ENCODE data around the gene BANP.

DNA sequence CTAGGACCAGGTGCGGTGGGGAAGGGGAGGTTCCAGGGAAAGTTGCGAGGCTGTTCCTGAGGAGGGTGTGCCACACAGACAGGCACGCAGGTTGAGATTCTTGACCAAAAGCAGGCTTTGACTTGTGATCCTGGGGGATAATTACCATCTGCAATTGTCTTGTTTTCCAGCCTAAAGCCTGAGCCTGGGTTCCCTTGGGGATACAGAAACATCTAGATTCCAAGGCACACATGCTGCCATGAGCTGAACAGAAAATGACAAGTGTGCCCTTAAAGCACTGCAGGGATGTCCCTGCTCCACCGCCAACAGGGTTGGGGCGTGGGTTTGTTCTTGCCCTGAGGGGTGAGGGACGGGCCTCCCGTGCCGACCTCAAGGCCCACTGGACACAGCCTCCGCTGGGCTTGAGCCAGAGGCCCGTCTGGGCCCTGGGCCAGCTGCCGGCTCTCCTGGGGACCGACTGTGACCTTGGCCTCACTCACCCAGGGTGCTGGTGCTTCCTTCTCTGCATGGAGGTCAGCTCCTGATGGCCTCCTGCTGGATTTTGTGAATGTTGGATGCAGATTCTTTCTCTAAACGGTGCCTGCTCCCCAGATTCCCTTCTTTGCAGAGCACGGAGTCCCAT, 28.9 kb upstream of the BANP start:
- TF ChIP-seq CTCF (conservative IDR thresholded peaks at IDR 0.05 in 1 of 2, IDR thresholded peaks at IDR 0.05 in 1 of 2; ENCODE audit: low read depth in 1 of 2, low read length in 2 of 2) (no peak), EZH2 (IDR thresholded peaks at IDR 0.05; ENCODE audit: low read length, missing control alignments) (no peak)

Data from fibroblast of lung (primary cell).